Stimulated activated naive CD4-positive, alpha-beta T cell treated with Interleukin-2 at 50 U/mL for 16 hours (primary cell): ENCODE measurements around the gene BDH1.

Experiments used
- DNase-seq: peaks from one replicate; lab custom pipeline; 2025; lab: John Stamatoyannopoulos, UW

BDH1 gene

GRCh38 chr3:197549261-197549885 is 6.4 kb downstream of the BDH1 start:
- no peak for DNase-seq

- no peak for DNase-seq
Observed at GRCh38 chr3:197547306-197548011, 8.3 kb downstream of the BDH1 start.

- DNase-seq: no peak
Observed at GRCh38 chr3:197546307-197547085, 9.3 kb downstream of the BDH1 start.

- no peak for DNase-seq
Observed at GRCh38 chr3:197545571-197545970, 10.2 kb downstream of the BDH1 start.

- DNase-seq: no peak
Observed at GRCh38 chr3:197545101-197545500, 10.7 kb downstream of the BDH1 start.

- DNase-seq: no peak
Observed at GRCh38 chr3:197542741-197543454, 12.9 kb downstream of the BDH1 start.

- DNase-seq: no peak
Observed at GRCh38 chr3:197541756-197542539, 13.8 kb downstream of the BDH1 start.

GRCh38 chr3:197540961-197541377 is 14.8 kb downstream of the BDH1 start:
- DNase-seq: no peak

GRCh38 chr3:197539651-197540051 is 16.1 kb downstream of the BDH1 start:
- no peak for DNase-seq

GRCh38 chr3:197533927-197534725 is 21.6 kb downstream of the BDH1 start:
- DNase-seq: no peak

GRCh38 chr3:197533396-197533795 is 22.4 kb downstream of the BDH1 start:
- no peak for DNase-seq

- DNase-seq: no peak
Observed at GRCh38 chr3:197532388-197532787, 23.4 kb downstream of the BDH1 start.

- no peak for DNase-seq
Observed at GRCh38 chr3:197528190-197528589, 27.6 kb downstream of the BDH1 start.

- DNase-seq: no peak
Observed at GRCh38 chr3:197527569-197527968, 28.2 kb downstream of the BDH1 start.

- DNase-seq: no peak
Observed at GRCh38 chr3:197525706-197526105, 30.1 kb downstream of the BDH1 start.

- no peak for DNase-seq
Observed at GRCh38 chr3:197524128-197524527, 31.6 kb downstream of the BDH1 start.

GRCh38 chr3:197523526-197523925 is 32.2 kb downstream of the BDH1 start:
- no peak for DNase-seq

- no peak for DNase-seq
Observed at GRCh38 chr3:197522881-197523441, 32.8 kb downstream of the BDH1 start.

- DNase-seq: no peak
Observed at GRCh38 chr3:197522183-197522715, 33.5 kb downstream of the BDH1 start.
